Putamen (tissue), 1 donor: ENCODE measurements around the gene POTEB.
"Not testable (repeated sequence)": the region's sequence is repeated elsewhere in the genome, so short reads cannot be mapped to it uniquely, and the experiment has no call there.

ENCODE experiments used
- DNase-seq: peaks from one replicate; pipeline ENCODE4 v3.0.0-alpha.2; 2016; ENCODE audit warnings: low spot score

The POTEB gene

GRCh38 chr15:21877635-21878034 is at the start of gene POTEB:
POTEB (minus strand) TSS chr15:21877735; CDS start chr15:21877246, 489 bp downstream.
- not testable (repeated sequence) for DNase-seq

- not testable (repeated sequence) for DNase-seq
Measured at GRCh38 chr15:21890955-21891354, 13.4 kb upstream of the POTEB start.

GRCh38 chr15:21889542-21889941 is 12.0 kb upstream of the POTEB start:
- DNase-seq = not testable (repeated sequence)

GRCh38 chr15:21838831-21839230 is 38.7 kb downstream of the POTEB start:
- not testable (repeated sequence) for DNase-seq
